GM20000 (cell line): ENCODE results near the gene FXR2.
"Not testable (repeated sequence)": the region's sequence is repeated elsewhere in the genome, so short reads cannot be mapped to it uniquely, and the experiment has no call there.

Experiments
- DNase-seq: peaks from one replicate; pipeline ENCODE4 v3.0.0; 2012; ENCODE audit warnings: low spot score
- CTCF ChIP-seq: IDR thresholded peaks from 2 replicates; pipeline ENCODE4 v1.5.1; 2012; ENCODE audit warnings: mild to moderate bottlenecking, control low read depth; ENCODE audit errors: extremely low read depth, missing control alignments

FXR2 gene

DNA sequence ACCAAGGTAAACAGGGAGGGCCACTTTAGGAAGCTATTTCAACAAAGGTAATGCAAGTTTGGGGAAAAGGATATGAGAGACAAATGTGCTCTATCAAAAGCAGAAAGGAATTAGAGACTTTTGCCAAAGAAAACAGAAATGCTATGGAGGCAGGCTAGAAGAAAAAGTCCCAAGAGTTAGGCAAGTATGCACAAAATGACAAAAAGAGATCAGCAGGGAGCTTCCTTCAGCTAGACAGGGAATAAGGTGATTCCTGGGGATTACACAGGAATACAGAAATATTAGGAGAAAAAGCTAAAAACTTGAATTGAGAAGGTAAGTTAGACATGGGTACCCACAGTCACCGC lies 2.4 kb downstream of the FXR2 start:
- no peak for DNase-seq
- TF ChIP-seq CTCF: no peak

GRCh38 chr17:7611635-7612293 lies 2.9 kb downstream of the FXR2 start:
- TF ChIP-seq CTCF: no peak
- no peak for DNase-seq

GRCh38 chr17:7610641-7611040 lies 4.1 kb downstream of the FXR2 start:
- no peak for DNase-seq
- TF ChIP-seq CTCF: no peak

DNA sequence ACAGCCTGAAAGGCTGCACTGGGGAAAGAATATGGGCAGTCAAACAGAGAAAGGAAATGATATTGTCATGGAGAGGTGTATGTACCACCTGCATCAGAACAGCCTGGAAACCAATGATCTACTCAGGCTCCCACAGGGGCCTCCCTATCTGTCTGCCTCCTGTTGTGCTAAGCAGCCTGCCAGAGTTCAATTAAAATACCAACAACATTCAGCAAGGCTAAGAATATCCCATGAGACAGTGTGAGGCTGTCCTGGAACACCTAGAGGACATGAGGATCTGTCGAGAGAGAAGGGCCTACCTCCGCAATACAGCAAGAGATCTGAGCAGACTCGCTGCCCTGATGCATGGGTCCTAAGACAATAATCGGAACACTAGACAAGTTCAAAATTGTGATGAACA lies 8.4 kb downstream of the FXR2 start:
- TF ChIP-seq CTCF: no peak
- DNase-seq: no peak

DNA sequence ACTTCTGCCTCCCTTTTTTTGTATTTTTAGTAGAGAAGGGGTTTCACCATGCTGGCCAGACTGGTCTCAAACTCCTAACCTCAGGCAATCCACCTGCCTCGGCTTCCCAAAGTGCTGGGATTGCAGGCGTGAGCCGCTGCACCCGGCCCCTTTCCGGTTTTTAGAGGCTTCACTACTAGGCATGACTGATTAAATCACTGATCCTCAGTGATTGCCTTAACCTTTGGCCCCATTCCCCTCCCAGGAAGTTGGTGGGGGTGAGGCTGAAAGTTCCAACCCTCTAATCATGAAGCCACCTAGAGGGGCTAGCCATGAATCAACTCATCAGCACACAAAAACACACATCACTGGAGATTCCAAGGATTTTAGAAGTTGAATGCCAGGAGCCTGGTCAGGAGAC lies 17.1 kb downstream of the FXR2 start:
- not testable (repeated sequence) for DNase-seq

GRCh38 chr17:7593296-7593695 lies 21.4 kb downstream of the FXR2 start:
- no peak for TF ChIP-seq CTCF
- no peak for DNase-seq

DNA sequence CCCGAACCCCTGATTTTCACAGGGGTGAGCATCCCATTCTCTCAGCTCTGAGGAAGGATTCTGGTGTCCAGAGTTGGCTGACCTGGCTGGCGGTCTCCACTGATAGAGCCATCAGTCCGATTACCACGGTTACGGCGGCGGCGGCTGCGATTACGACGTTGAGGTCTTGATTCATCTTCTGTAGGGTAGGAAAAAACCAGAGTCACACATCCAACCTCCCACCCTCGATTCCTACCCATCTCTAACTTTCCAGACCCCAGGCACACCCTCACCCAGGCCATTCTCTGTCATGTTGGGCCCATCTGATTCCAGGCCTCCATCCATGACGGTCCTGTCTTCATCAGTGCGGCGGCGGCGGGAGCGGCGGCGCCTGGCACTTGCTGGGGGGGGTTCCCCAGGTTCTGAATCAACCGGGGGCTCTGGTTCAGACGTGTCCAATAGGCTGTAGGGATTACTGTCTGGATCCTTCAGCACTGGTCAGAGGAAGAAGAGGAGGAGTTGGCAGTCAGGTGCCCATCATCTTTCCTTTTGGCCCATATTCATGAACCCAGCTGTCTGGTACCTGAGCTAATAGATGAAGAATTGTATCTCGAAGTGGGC lies 22.2 kb downstream of the FXR2 start:
- TF ChIP-seq CTCF: no peak
- DNase-seq: no peak

- no peak for TF ChIP-seq CTCF
- DNase-seq: no peak
Observed at GRCh38 chr17:7591596-7591995, 23.1 kb downstream of the FXR2 start.
